ENCODE measurements around the gene WDR91.

DNA sequence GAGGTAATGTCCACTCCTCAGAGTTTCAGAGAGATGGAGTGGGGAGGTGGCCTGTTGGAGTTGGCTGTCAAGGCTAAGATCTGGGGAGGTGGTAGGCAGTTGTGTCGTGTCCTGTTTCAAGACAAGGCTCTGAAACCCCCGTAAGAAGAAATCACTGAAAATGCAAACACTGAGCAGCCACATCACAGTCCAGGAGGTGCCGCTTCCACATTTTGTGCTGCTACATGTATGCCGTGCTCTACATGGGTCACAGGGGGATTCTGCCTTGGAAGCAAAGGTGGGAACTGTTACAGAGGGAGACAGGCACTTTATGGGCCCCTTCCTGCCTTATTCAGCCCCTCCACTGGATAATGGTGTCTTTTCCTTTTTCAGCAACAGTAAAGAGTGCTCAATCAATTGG, 11.9 kb downstream of the WDR91 start:
- TF ChIP-seq, protein P1, sequence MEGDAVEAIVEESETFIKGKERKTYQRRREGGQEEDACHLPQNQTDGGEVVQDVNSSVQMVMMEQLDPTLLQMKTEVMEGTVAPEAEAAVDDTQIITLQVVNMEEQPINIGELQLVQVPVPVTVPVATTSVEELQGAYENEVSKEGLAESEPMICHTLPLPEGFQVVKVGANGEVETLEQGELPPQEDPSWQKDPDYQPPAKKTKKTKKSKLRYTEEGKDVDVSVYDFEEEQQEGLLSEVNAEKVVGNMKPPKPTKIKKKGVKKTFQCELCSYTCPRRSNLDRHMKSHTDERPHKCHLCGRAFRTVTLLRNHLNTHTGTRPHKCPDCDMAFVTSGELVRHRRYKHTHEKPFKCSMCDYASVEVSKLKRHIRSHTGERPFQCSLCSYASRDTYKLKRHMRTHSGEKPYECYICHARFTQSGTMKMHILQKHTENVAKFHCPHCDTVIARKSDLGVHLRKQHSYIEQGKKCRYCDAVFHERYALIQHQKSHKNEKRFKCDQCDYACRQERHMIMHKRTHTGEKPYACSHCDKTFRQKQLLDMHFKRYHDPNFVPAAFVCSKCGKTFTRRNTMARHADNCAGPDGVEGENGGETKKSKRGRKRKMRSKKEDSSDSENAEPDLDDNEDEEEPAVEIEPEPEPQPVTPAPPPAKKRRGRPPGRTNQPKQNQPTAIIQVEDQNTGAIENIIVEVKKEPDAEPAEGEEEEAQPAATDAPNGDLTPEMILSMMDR (conservative IDR thresholded peaks at IDR 0.05; ENCODE audit: low read length): no peak
- TF ChIP-seq EZH2phosphoT487 (IDR thresholded peaks at IDR 0.05; ENCODE audit: borderline replicate concordance): no peak
